ENCODE data around the gene CCL25. TPM values are rescaled to one million over a fixed set of nuclear protein-coding genes. Genes with fewer than 3 reads are reported as not detected.

Gene CCL25
- total and polyA plus RNA-seq, 9 of the 15 experiments (the other 6 are each of a cell fraction or from before 2014, with no cell fraction given) = 0.15 TPM; not detected in 8

- TF ChIP-seq ZBTB11 (CRISPR knock-in tag; IDR thresholded peaks at IDR 0.05) (no peak), SRSF1 (IDR thresholded peaks at IDR 0.05; ENCODE audit: low read depth, low read length) (no peak), GTF2E2 (tag; IDR thresholded peaks at IDR 0.05) (no peak)
These were observed 56.9 kb downstream of the CCL25 start (continued) for GRCh38 chr19:8109455-8109854.

- no peak for ATAC-seq
- FAIRE-seq = no peak
- Histone ChIP-seq H3K27me3 (ENCODE audit: control insufficient read depth in 2 of 2, insufficient read depth in 2 of 2, low read length in 2 of 2) (peaks cover 34 to 49% of the 10 kb centered on the region in 2 experiments), H3K9me3 (replicated peaks; ENCODE audit: control insufficient read depth, insufficient read depth, low read depth, low read length) (no peaks in the 10 kb centered on the region), H3K9ac (ENCODE audit: insufficient read depth in 1 of 2, low read depth in 2 of 2, low read length in 2 of 2) (no peak overlapping the region), H3K9me1 (ENCODE audit: control insufficient read depth, insufficient read depth, low read length) (peaks cover 4% of the 10 kb centered on the region), H3K27ac (ENCODE audit: extremely low read depth, low read depth, low read length) (no peak overlapping the region), H3K4me2 (ENCODE audit: insufficient read depth, low read length) (no peak overlapping the region), H4K20me1 (replicated peaks; ENCODE audit: control insufficient read depth, insufficient read depth, low read length) (0 out of 2 replicates have a peak, but pooled peaks cover 13% of the 10 kb centered on the region), H3K79me2 (ENCODE audit: control insufficient read depth, insufficient read depth, low read length) (no peaks in the 10 kb centered on the region), H2AFZ (ENCODE audit: low read depth, low read length) (no peak overlapping the region), H3K4me3 (no peak overlapping the region), H3K4me1 (replicated peaks in 1 of 2; ENCODE audit: control insufficient read depth in 2 of 2, insufficient read depth in 2 of 2, low read length in 2 of 2) (peaks cover 0 to 5% of the 10 kb centered on the region in 2 experiments; a peak in 1 of 5 replicates), H3K36me3 (ENCODE audit: control insufficient read depth, insufficient read depth, low read length) (no peaks in the 10 kb centered on the region)
- in situ Hi-C loops (cut with MboI) (no loop called here), intact Hi-C loops (cut with micrococcal nuclease) (no loop called here)
- no peak for DNase-seq (ENCODE audit: extremely low read depth in 1 of 4, low spot score in 3 of 4)
- WGBS (ENCODE audit: insufficient coverage, low coverage, missing lambda C conversion rate) = 6% methylated on average over 7 of the region's 7 CpGs
- ChIA-PET POLR2A (no interaction called here), CTCF (ENCODE audit: low intra/inter-chr PET ratio) (no interaction called here)
- BruUV-seq (replicated peaks) = no TSS peak
- TF ChIP-seq CEBPG (CRISPR knock-in tag; IDR thresholded peaks at IDR 0.05) (0 out of 2 replicates have a peak, but pooled peaks have one; percentile 27), CEBPG (tag; conservative IDR thresholded peaks at IDR 0.05 in 1 of 2, IDR thresholded peaks at IDR 0.05 in 1 of 2) (0 out of 4 replicates have a peak, but pooled peaks of 1 of the 2 experiments have one; percentile 12)
These were observed 57.5 kb downstream of the CCL25 start for GRCh38 chr19:8109890-8110662.
